Trophoblast cell (in vitro differentiated cells and primary cell): ENCODE measurements around the gene PODN.

Experiments used
- DNase-seq, 2 donors: peaks; one replicate each; pipeline ENCODE4 v3.0.0-alpha.2; 2016
- H2AFZ ChIP-seq: 2 replicates; pipeline ENCODE4 v1.6.1; 2013; ENCODE audit warnings: low read length, moderate library complexity, mild to moderate bottlenecking; ENCODE audit not compliant: insufficient read depth, poor library complexity
- H2AK5ac ChIP-seq: 2 replicates; pipeline ENCODE4 v1.6.1; 2013; ENCODE audit warnings: mild to moderate bottlenecking, low read length
- H2BK120ac ChIP-seq: 2 replicates; pipeline ENCODE4 v1.6.1; 2013; ENCODE audit warnings: low read length, mild to moderate bottlenecking, moderate library complexity; ENCODE audit not compliant: insufficient read depth, poor library complexity
- H2BK12ac ChIP-seq: 2 replicates; pipeline ENCODE4 v1.6.1; 2013; ENCODE audit warnings: mild to moderate bottlenecking, low read length, moderate library complexity
- H2BK5ac ChIP-seq: 2 replicates; pipeline ENCODE4 v1.6.1; 2013; ENCODE audit warnings: low read length, low read depth, moderate library complexity, mild to moderate bottlenecking; ENCODE audit not compliant: poor library complexity
- H3K14ac ChIP-seq: 2 replicates; pipeline ENCODE4 v1.6.1; 2013; ENCODE audit warnings: mild to moderate bottlenecking, low read length
- H3K18ac ChIP-seq: 2 replicates; pipeline ENCODE4 v1.6.1; 2013; ENCODE audit warnings: mild to moderate bottlenecking, low read length
- H3K23ac ChIP-seq: 2 replicates; pipeline ENCODE4 v1.6.1; 2013; ENCODE audit warnings: low read length
- H3K27ac ChIP-seq: 2 replicates; pipeline ENCODE4 v1.5.1; 2013; ENCODE audit warnings: low read depth, mild to moderate bottlenecking, inconsistent platforms, low read length, moderate library complexity
- H3K27me3 ChIP-seq: 2 replicates; pipeline ENCODE4 v1.6.1; 2013; ENCODE audit warnings: inconsistent platforms, mild to moderate bottlenecking, low read length, moderate library complexity; ENCODE audit not compliant: insufficient read depth
- H3K36me3 ChIP-seq, 2 experiments: 1 replicate in 1 of 2; 2 replicates in 1 of 2; pipeline ENCODE4 v1.6.1; 2013; ENCODE audit warnings: low read length in 2 of 2, mild to moderate bottlenecking in 2 of 2, moderate library complexity in 1 of 2; ENCODE audit not compliant: insufficient read depth in 2 of 2, control insufficient read depth in 1 of 2
- H3K4ac ChIP-seq: 2 replicates; pipeline ENCODE4 v1.6.1; 2013; ENCODE audit warnings: low read depth, mild to moderate bottlenecking, low read length, moderate library complexity
- H3K4me1 ChIP-seq, 2 experiments: 1 replicate in 1 of 2; 2 replicates in 1 of 2; pipeline ENCODE4 v1.6.1; 2013; ENCODE audit warnings: low read length in 2 of 2, mild to moderate bottlenecking in 2 of 2, moderate library complexity in 1 of 2; ENCODE audit not compliant: insufficient read depth in 2 of 2, control insufficient read depth in 1 of 2
- H3K4me2 ChIP-seq: 2 replicates; pipeline ENCODE4 v1.6.1; 2013; ENCODE audit warnings: inconsistent platforms, mild to moderate bottlenecking, low read length, moderate library complexity
- H3K4me3 ChIP-seq: 2 replicates; pipeline ENCODE4 v1.5.1; 2013; ENCODE audit warnings: mild to moderate bottlenecking, low read depth, low read length, inconsistent platforms
- H3K79me1 ChIP-seq: one replicate; pipeline ENCODE4 v1.6.1; 2013; ENCODE audit warnings: low read length
- H3K79me2 ChIP-seq: 2 replicates; pipeline ENCODE4 v1.6.1; 2013; ENCODE audit warnings: low read length, mild to moderate bottlenecking; ENCODE audit not compliant: control insufficient read depth, insufficient read depth, poor library complexity
- H3K9ac ChIP-seq: 2 replicates; pipeline ENCODE4 v1.6.1; 2013; ENCODE audit warnings: mild to moderate bottlenecking, low read length
- H3K9me3 ChIP-seq: 2 replicates; pipeline ENCODE4 v1.6.1; 2013; ENCODE audit warnings: low read depth, mild to moderate bottlenecking, control low read depth, inconsistent platforms, low read length; ENCODE audit not compliant: insufficient read depth
- H4K12ac ChIP-seq: 2 replicates; pipeline ENCODE4 v1.6.1; 2013; ENCODE audit warnings: low read depth, mild to moderate bottlenecking, low read length, moderate library complexity
- H4K8ac ChIP-seq: 2 replicates; pipeline ENCODE4 v1.6.1; 2013; ENCODE audit warnings: low read depth, mild to moderate bottlenecking, low read length, moderate library complexity
- H4K91ac ChIP-seq: one replicate; pipeline ENCODE4 v1.6.1; 2013; ENCODE audit warnings: low read depth, mild to moderate bottlenecking, low read length, moderate library complexity
- WGBS: extraction: QIAGEN DNeasy Blood & Tissue Kit; methylation state at CpG from one replicate; pipeline ENCODE4 v1.1.7; 2013; ENCODE audit warnings: missing lambda C conversion rate; ENCODE audit not compliant: insufficient read length, insufficient coverage; ENCODE audit errors: extremely low coverage; 5-methylcytosine and 5-hydroxymethylcytosine counted together

The PODN gene

DNA sequence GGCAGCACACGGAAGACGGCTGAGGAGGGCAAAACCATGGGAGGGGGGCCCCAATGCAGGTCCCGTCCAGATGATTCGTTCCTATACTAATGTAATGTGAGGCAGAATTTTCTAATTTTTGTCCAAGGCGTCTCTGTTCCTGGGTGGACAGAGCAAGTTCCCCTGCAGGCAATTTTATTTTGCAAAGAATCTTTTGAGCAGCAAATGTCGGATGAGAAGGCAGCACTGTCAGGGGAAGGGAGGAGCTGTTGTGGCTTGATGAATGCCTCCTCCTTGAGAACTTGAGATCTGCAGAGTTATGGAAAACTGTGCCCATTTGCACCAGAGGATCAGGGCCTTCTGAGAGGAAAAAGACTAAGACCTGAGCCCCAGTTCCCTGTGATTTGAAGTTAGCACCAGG is 63.1 kb downstream of the PODN start:
- Histone ChIP-seq H2BK120ac (no peak overlapping the region), H2AK5ac (no peak overlapping the region), H4K8ac (no peak overlapping the region), H3K4me3 (no peak overlapping the region), H3K27ac (no peak overlapping the region), H3K79me2 (no peaks in the 10 kb centered on the region), H3K36me3 (no peaks in the 10 kb centered on the region), H3K23ac (no peak overlapping the region), H3K79me1 (peaks cover 2% of the 10 kb centered on the region), H2BK5ac (no peak overlapping the region), H4K12ac (no peak overlapping the region), H3K9me3 (no peaks in the 10 kb centered on the region), H3K4me2 (no peak overlapping the region), H3K4me1 (peaks cover 12 to 19% of the 10 kb centered on the region in 2 experiments), H3K4ac (no peak overlapping the region), H2BK12ac (no peak overlapping the region), H3K18ac (no peak overlapping the region), H2AFZ (no peak overlapping the region), H3K27me3 (no peaks in the 10 kb centered on the region), H3K9ac (no peak overlapping the region), H3K14ac (no peak overlapping the region), H4K91ac (no peak overlapping the region)
- WGBS, result no CpG with 5 or more reads among the region's 6 CpGs
- DNase-seq, result no peak

DNA sequence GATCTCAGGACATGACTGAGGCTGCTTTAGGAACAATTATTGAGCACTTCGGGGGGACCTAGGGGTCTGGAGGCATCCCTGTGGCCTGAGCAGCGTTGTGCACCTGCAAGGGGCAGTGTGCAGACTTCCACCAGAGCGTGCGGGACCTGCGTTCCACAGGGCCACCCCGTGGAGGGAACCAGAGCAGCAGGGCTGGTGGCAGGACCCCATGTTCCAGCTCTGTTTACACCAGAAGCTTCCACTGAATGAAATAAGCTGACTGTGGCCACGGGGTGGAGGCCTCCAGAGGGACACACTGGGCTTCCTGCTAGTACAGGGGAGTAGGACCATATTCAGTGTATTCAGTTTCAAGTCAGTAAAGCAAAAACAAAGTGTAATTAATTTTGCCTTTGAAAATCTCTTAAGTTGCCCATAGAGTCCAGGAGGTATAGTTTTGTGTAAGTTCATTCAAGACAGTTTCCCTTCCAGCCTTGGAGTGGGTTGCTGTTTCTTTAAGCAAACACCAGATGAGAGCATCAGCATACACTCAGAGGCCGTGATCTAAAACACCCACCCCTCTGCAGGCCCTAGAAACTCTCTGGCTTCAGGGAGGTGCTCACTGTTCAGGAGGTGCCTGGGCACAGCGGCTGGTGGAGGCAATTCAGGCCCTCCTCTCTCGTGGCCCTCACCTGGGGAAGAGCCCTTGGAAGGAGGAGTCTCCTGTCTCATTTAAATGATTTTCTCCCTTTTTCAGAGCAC is 63.8 kb downstream of the PODN start:
- Histone ChIP-seq H4K8ac (no peak overlapping the region), H3K23ac (no peak overlapping the region), H2AK5ac (no peak overlapping the region), H2BK120ac (no peak overlapping the region), H3K36me3 (no peaks in the 10 kb centered on the region), H3K27ac (no peak overlapping the region), H3K27me3 (no peaks in the 10 kb centered on the region), H3K4ac (no peak overlapping the region), H3K4me3 (no peak overlapping the region), H2BK5ac (no peak overlapping the region), H3K79me2 (no peaks in the 10 kb centered on the region), H4K12ac (no peak overlapping the region), H3K4me1 (peaks cover 12 to 17% of the 10 kb centered on the region in 2 experiments), H4K91ac (no peak overlapping the region), H2BK12ac (no peak overlapping the region), H3K18ac (no peak overlapping the region), H3K14ac (no peak overlapping the region), H3K9me3 (no peaks in the 10 kb centered on the region), H3K4me2 (no peak overlapping the region), H2AFZ (no peak overlapping the region), H3K79me1 (peaks cover 2% of the 10 kb centered on the region), H3K9ac (no peak overlapping the region)
- DNase-seq, result no peak
- no CpG with 5 or more reads among the region's 10 CpGs for WGBS

DNA sequence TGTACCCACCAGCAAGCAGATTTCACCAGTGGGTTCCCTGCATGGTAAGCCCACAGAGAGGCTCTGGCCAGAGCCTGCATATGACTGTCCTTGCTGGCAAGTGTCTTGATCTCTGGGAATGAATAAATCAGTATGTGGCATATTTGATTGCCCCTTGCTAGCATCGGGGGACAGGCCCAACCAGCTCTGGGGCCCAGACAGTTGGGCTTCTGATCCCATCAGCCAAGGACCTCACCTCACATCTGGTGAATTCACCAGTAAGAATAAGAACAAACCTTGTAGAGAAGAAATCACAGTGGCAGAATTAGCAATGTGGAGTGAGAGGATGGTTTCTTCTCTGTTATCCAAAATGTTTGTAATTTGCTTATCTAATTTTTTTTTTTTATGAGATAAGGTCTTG is 64.5 kb downstream of the PODN start:
- no peak overlapping the region for H3K4me3 ChIP-seq
- no peak for DNase-seq
- H3K27ac ChIP-seq, result no peak overlapping the region
- no peak overlapping the region for H4K8ac ChIP-seq
- no peaks in the 10 kb centered on the region for H3K9me3 ChIP-seq
- peaks cover 12 to 14% of the 10 kb centered on the region in 2 experiments for H3K4me1 ChIP-seq
- no peak overlapping the region for H3K4ac ChIP-seq
- H2BK120ac ChIP-seq, result no peak overlapping the region
- peaks cover 2% of the 10 kb centered on the region for H3K79me1 ChIP-seq
- H2AK5ac ChIP-seq, result no peak overlapping the region
- H3K4me2 ChIP-seq, result no peak overlapping the region
- no peaks in the 10 kb centered on the region for H3K27me3 ChIP-seq
- no peak overlapping the region for H3K23ac ChIP-seq
- H4K91ac ChIP-seq, result no peak overlapping the region
- H3K9ac ChIP-seq, result no peak overlapping the region
- H3K14ac ChIP-seq, result no peak overlapping the region
- H4K12ac ChIP-seq, result no peak overlapping the region
- H2BK5ac ChIP-seq, result no peak overlapping the region
- no peaks in the 10 kb centered on the region for H3K79me2 ChIP-seq
- no peaks in the 10 kb centered on the region for H3K36me3 ChIP-seq
- WGBS, result no CpG with 5 or more reads among the region's 1 CpG
- H2BK12ac ChIP-seq, result no peak overlapping the region
- no peak overlapping the region for H3K18ac ChIP-seq
- H2AFZ ChIP-seq, result no peak overlapping the region

DNA sequence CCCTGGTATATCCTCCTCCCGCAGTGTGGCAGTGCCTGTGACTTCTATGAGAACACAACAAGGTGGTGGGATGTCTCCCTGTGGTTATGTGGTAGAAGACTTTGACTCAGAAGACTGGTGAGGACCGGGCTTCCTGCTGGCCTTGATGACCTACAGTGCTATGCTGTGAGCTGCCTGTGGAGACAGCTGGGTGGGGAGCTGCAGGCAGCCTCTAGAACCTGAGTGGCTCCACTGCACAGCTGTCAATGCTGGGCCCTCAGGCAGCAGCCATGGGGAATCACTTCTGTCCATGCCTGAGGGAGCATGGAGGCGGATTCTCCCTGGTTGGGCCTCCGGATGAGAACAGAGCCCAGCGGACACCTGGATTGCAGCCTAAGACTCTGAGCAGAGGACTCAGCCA is 65.5 kb downstream of the PODN start:
- H3K27ac ChIP-seq, result no peak overlapping the region
- H3K14ac ChIP-seq, result no peak overlapping the region
- H3K9ac ChIP-seq, result no peak overlapping the region
- no CpG with 5 or more reads among the region's 5 CpGs for WGBS
- no peaks in the 10 kb centered on the region for H3K79me2 ChIP-seq
- no peak overlapping the region for H2BK5ac ChIP-seq
- no peak overlapping the region for H2AK5ac ChIP-seq
- no peak overlapping the region for H3K4me3 ChIP-seq
- no peak overlapping the region for H2BK12ac ChIP-seq
- DNase-seq, result peak; percentile 94 to 95
- H3K4me2 ChIP-seq, result no peak overlapping the region
- H2AFZ ChIP-seq, result no peak overlapping the region
- no peak overlapping the region for H4K12ac ChIP-seq
- no peaks in the 10 kb centered on the region for H3K27me3 ChIP-seq
- no peaks in the 10 kb centered on the region for H3K9me3 ChIP-seq
- no peak overlapping the region for H3K4ac ChIP-seq
- peaks cover 2% of the 10 kb centered on the region for H3K79me1 ChIP-seq
- H3K36me3 ChIP-seq, result no peaks in the 10 kb centered on the region
- H4K8ac ChIP-seq, result no peak overlapping the region
- no peak overlapping the region for H3K23ac ChIP-seq
- H2BK120ac ChIP-seq, result no peak overlapping the region
- peaks cover 2 to 3% of the 10 kb centered on the region in 2 experiments for H3K4me1 ChIP-seq
- no peak overlapping the region for H3K18ac ChIP-seq
- H4K91ac ChIP-seq, result no peak overlapping the region
